Neural cell (in vitro differentiated cells): ENCODE data around the gene FAM83B. TPM values are rescaled to one million over a fixed set of nuclear protein-coding genes. Genes with fewer than 3 reads are reported as not detected.

Experiments used
- H2AFZ ChIP-seq: fragments of 200-600, 300-800 bp; sonication (generic), shearing (Covaris generic); 2 replicates; pipeline ENCODE4 v1.6.0; 2014; ENCODE audit warnings: low read depth, mild to moderate bottlenecking, antibody characterized with exemption, low read length, moderate library complexity
- H3F3A ChIP-seq: fragments of 200-600 bp; shearing (Covaris generic); 2 replicates; pipeline ENCODE4 v1.6.1; 2016; ENCODE audit warnings: mild to moderate bottlenecking, moderate library complexity, mixed read lengths, antibody characterized with exemption, low read length; ENCODE audit not compliant: insufficient read depth, poor library complexity, severe bottlenecking
- H3K27ac ChIP-seq: fragments of 200-600, 300-800 bp; sonication (generic), shearing (Covaris generic); 2 replicates; pipeline ENCODE4 v1.5.1; 2014; ENCODE audit warnings: mild to moderate bottlenecking, low read length, moderate library complexity
- H3K27me3 ChIP-seq: fragments of 300-800, 200-600 bp; sonication (generic), shearing (Covaris generic); 2 replicates; pipeline ENCODE4 v1.6.0; 2014; ENCODE audit warnings: mild to moderate bottlenecking, low read depth, low read length, moderate library complexity; ENCODE audit not compliant: insufficient read depth
- H3K36me3 ChIP-seq: fragments of 300-800, 200-600 bp; sonication (generic), shearing (Covaris generic); 2 replicates; pipeline ENCODE4 v1.5.1; 2014; ENCODE audit warnings: mild to moderate bottlenecking, antibody characterized with exemption, low read length, moderate library complexity; ENCODE audit not compliant: insufficient read depth
- H3K4me2 ChIP-seq: fragments of 300-800, 200-600 bp; sonication (generic), shearing (Covaris generic); 2 replicates; pipeline ENCODE4 v1.6.0; 2014; ENCODE audit warnings: mild to moderate bottlenecking, low read length
- H3K4me3 ChIP-seq: fragments of 300-800, 200-600 bp; sonication (generic), shearing (Covaris generic); 2 replicates; pipeline ENCODE4 v1.5.1; 2014; ENCODE audit warnings: mild to moderate bottlenecking, low read length, moderate library complexity
- H3K79me2 ChIP-seq: fragments of 200-600 bp; shearing (Covaris generic); replicated peaks from 2 replicates; pipeline ENCODE4 v1.6.0; 2014; ENCODE audit warnings: mild to moderate bottlenecking, low read length, moderate library complexity; ENCODE audit not compliant: insufficient read depth
- H3K9ac ChIP-seq: fragments of 300-800, 200-600 bp; sonication (generic), shearing (Covaris generic); 2 replicates; pipeline ENCODE4 v1.6.1; 2016; ENCODE audit warnings: mild to moderate bottlenecking, low read length, mixed read lengths
- H3K9me2 ChIP-seq: fragments of 200-600 bp; shearing (Covaris generic); 2 replicates; pipeline ENCODE4 v1.6.1; 2016; ENCODE audit warnings: mild to moderate bottlenecking, low read length, mixed read lengths; ENCODE audit not compliant: insufficient read depth
- H3K9me3 ChIP-seq: fragments of 200-600, 300-800 bp; sonication (generic), shearing (Covaris generic); 2 replicates; pipeline ENCODE4 v1.6.1; 2016; ENCODE audit warnings: mild to moderate bottlenecking, mixed run types, low read length, moderate library complexity, mixed read lengths
- H4K20me1 ChIP-seq: fragments of 200-600 bp; shearing (Covaris generic); 2 replicates; pipeline ENCODE4 v1.6.1; 2016; ENCODE audit warnings: mild to moderate bottlenecking, mixed run types; ENCODE audit not compliant: insufficient read depth
- CTCF ChIP-seq: fragments of 450-650 bp; IDR thresholded peaks from 2 replicates; pipeline ENCODE4 v1.5.1; 2014; ENCODE audit warnings: antibody characterized with exemption, mild to moderate bottlenecking, moderate library complexity; ENCODE audit not compliant: poor library complexity, severe bottlenecking
- EP300 ChIP-seq: fragments of 450-650 bp; conservative IDR thresholded peaks from 2 replicates; pipeline ENCODE4 v1.6.1; 2014; ENCODE audit warnings: antibody characterized with exemption, mild to moderate bottlenecking, moderate library complexity; ENCODE audit not compliant: poor library complexity, severe bottlenecking
- EZH2 ChIP-seq: fragments of 200-600, 300-800 bp; shearing (Covaris generic), sonication (generic); IDR thresholded peaks from 2 replicates; pipeline ENCODE4 v1.6.1; 2014; ENCODE audit warnings: antibody characterized with exemption, low read length, borderline replicate concordance, mild to moderate bottlenecking; ENCODE audit not compliant: insufficient read depth, poor library complexity, severe bottlenecking
- MXI1 ChIP-seq: fragments of 450-650 bp; conservative IDR thresholded peaks from 2 replicates; pipeline ENCODE4 v1.6.1; 2014; ENCODE audit warnings: antibody characterized with exemption, mild to moderate bottlenecking; ENCODE audit not compliant: poor library complexity, severe bottlenecking
- POLR2AphosphoS5 ChIP-seq: IDR thresholded peaks from 2 replicates; pipeline ENCODE4 v1.6.1; 2012
- RAD21 ChIP-seq: fragments of 450-650 bp; conservative IDR thresholded peaks from 2 replicates; pipeline ENCODE4 v1.6.1; 2014; ENCODE audit warnings: antibody characterized with exemption, mild to moderate bottlenecking, moderate library complexity
- REST ChIP-seq: IDR thresholded peaks from 2 replicates; pipeline ENCODE4 v1.6.1; 2012; ENCODE audit warnings: borderline replicate concordance
- SMC3 ChIP-seq: fragments of 450-650 bp; conservative IDR thresholded peaks from 2 replicates; pipeline ENCODE4 v1.6.1; 2014; ENCODE audit warnings: antibody characterized with exemption, mild to moderate bottlenecking, moderate library complexity; ENCODE audit not compliant: poor library complexity
- TAF1 ChIP-seq: IDR thresholded peaks from 2 replicates; pipeline ENCODE4 v1.6.1; 2012; ENCODE audit warnings: low read depth
- polyA plus RNA-seq: library from polyadenylated mRNA; depleted of rRNA; stranded (reverse); fragments of >200 nt; gene quantifications from 2 replicates; pipeline ENCODE4 v1.2.3, GENCODE V29; 2014

Gene FAM83B
- polyA plus RNA-seq, 1 donor from 2014 or later = not detected

GRCh38 chr6:54835176-54835575 lies 11.4 kb upstream of the FAM83B start:
- H4K20me1 ChIP-seq = no peaks in the 10 kb centered on the region
- H3K4me2 ChIP-seq = no peak overlapping the region
- TF ChIP-seq POLR2AphosphoS5 = no peak
- TF ChIP-seq MXI1 = no peak
- TF ChIP-seq CTCF = no peak
- TF ChIP-seq EP300 = no peak
- no peak for TF ChIP-seq REST
- TF ChIP-seq TAF1 = no peak
- TF ChIP-seq RAD21 = no peak
- TF ChIP-seq EZH2 = no peak
- TF ChIP-seq SMC3 = no peak
- H3K36me3 ChIP-seq = no peaks in the 10 kb centered on the region
- H3K9me2 ChIP-seq = no peaks in the 10 kb centered on the region
- no peak overlapping the region for H3K4me3 ChIP-seq
- no peaks in the 10 kb centered on the region for H3K9me3 ChIP-seq
- no peak overlapping the region for H3K9ac ChIP-seq
- no peak overlapping the region for H2AFZ ChIP-seq
- H3K27ac ChIP-seq = no peak overlapping the region
- no peaks in the 10 kb centered on the region for H3F3A ChIP-seq
- H3K27me3 ChIP-seq = no peaks in the 10 kb centered on the region
- H3K79me2 ChIP-seq = no peaks in the 10 kb centered on the region

GRCh38 chr6:54846857-54847674 lies 495 bp downstream of the FAM83B start:
- H3K9ac ChIP-seq = no peak overlapping the region

More at GRCh38 chr6:54846857-54847674, 495 bp downstream of the FAM83B start:
- Histone ChIP-seq H3K4me2 (peak overlapping the region; percentile 35), H3K36me3 (no peaks in the 10 kb centered on the region), H3K9me3 (no peaks in the 10 kb centered on the region), H2AFZ (no peak overlapping the region), H3K9me2 (no peaks in the 10 kb centered on the region), H3K27me3 (peaks cover 34% of the 10 kb centered on the region), H3K79me2 (no peaks in the 10 kb centered on the region), H3K27ac (no peak overlapping the region), H3K4me3 (peak overlapping the region; percentile 68), H3F3A (no peaks in the 10 kb centered on the region), H4K20me1 (no peaks in the 10 kb centered on the region)
- TF ChIP-seq REST (no peak), TAF1 (no peak), RAD21 (no peak), MXI1 (no peak), SMC3 (no peak), EP300 (no peak), EZH2 (no peak), CTCF (no peak), POLR2AphosphoS5 (no peak)
